GM19438 (cell line): ENCODE data around the gene MPPED2.

Experiments
- ATAC-seq: cut with Tn5 transposase; IDR thresholded peaks from one replicate; pipeline ENCODE4 v1.9.1; 2021; ENCODE audit warnings: low read depth; ENCODE audit not compliant: unreplicated experiment

MPPED2 gene

DNA sequence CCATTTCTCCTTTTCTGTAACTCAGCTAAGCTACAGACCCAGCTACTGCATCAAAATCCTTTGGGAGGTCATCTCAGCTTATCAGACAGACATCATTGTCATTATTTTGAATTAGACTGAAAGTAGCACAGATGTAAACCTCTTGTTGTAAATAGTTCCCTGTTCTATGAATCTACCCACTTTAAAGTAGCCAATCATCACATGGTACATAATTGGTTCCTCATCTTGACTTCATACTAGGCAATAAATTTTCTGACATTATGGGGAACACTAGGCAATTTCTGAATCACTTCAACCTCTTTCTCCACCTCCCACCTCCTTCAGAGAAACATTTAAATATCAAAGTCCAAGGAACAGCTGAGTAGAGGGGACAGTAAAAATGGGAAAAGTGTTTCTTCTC is 47.9 kb downstream of the MPPED2 start:
- no peak for ATAC-seq

DNA sequence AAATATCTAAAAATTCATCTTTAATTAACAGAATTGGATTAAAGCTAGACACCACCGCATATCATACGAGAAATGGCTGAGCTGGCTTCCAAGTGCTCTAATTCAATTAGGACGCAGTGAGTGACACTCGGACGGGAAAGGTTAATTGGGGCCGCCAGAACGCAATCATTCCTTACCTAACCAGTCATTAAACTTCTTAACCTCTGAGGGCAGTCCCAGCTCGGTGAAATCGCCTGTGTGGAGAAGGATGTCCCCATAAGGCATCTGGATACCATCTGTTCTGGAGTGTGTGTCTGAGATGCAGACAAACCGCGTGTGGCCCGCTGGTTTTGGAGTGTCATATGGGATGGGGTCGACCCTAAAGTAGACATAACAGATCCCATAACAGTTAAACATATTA is 50.3 kb downstream of the MPPED2 start:
- ATAC-seq: no peak

DNA sequence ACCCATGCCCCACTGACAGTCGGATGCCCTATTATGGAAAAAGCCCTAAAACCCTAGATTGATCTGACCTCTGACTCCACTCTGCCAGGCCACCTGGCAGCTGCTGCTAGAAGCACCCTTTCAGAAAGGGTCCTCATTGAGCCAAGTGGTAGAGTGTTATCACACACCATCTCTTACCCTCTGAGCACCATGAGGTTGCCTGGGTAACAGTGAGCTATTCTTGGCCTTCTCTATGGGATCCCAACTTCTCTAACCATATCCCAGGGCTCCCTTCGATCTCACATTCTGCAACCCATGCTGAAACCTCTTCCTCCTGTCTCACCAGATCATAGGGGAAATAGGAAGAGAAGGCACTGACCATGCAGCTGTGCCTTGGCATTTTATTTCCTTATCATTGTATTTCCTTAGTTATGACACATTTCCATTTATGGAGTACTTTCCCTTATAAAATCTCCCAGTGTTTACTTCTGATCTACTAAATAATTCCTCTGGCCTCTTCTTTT is 52.7 kb downstream of the MPPED2 start:
- ATAC-seq: no peak

- no peak for ATAC-seq
These were observed 58.6 kb downstream of the MPPED2 start for GRCh38 chr11:30527566-30527965.

- ATAC-seq: no peak
These were observed 59.6 kb downstream of the MPPED2 start for GRCh38 chr11:30526558-30526957.

DNA sequence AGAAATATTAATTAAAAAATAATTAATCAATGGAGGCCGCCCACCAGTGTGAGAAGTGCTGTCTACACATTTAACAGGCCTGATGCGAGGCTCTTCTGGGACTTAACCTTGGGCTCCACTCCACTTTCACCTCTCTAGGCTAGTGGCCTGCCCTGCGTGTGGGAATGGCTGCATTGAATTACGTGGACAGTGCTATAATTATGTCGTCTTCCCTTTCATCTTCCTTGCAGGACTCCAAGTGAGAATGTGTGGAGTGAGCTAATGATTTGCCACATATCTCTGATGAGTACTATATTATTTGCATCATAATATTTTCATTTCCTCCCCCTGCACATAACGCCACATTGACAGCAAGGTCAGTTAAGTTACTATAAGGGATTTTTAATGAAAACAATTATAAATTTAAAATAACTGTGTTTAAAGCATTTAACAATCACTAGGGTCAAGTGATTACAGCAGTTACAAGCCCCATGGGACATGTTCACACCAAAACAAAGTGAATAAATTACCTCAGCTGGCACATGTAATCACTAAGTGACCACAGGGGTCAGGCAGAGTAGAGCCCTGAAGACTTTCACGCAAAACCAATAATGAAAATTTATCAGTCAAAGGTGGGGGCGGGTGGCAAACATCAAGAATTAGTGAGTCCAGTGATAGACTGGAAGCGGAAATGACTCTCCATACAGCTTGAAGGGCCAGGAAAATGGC is 63.5 kb downstream of the MPPED2 start:
- no peak for ATAC-seq

- no peak for ATAC-seq
These were observed 64.7 kb downstream of the MPPED2 start for GRCh38 chr11:30521297-30522071.

DNA sequence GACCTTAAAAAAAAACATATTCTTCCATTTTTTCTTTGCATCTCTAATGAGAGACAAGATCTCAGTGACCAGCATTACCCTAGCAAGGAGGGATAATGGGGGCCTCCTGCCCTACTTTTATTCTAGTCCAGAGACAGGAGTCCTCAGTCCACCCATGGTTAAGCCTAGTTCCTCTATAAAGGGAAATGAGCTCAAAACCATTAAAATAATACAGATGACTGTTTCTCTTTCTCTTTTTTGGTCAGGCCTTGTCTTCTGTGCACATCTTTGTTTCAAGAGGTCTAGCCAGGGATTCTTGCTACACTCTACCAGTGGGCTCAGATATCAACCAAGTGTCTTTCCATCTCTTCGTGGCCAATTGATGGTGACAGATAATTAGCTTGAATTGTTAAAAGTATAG is 73.1 kb downstream of the MPPED2 start:
- no peak for ATAC-seq

DNA sequence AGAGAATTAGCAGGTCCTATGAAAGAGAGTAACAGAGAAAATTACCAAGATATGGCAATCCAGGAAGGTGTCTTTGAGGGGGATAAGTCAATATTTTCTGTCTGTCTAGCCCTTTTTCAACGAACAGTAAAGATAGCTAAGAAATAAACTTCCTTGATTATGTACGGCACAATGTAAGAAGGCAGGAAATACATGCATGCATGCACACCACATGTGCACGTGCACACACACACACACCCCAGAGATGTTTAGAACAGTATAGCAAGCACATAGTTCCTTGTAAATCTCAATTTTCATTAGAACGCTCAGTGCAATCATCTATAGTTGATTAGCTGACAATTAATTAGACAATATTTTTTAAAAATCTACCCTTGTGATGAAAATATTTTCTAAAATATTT is 74.7 kb downstream of the MPPED2 start:
- no peak for ATAC-seq

GRCh38 chr11:30510750-30511149 is 75.4 kb downstream of the MPPED2 start:
- no peak for ATAC-seq

DNA sequence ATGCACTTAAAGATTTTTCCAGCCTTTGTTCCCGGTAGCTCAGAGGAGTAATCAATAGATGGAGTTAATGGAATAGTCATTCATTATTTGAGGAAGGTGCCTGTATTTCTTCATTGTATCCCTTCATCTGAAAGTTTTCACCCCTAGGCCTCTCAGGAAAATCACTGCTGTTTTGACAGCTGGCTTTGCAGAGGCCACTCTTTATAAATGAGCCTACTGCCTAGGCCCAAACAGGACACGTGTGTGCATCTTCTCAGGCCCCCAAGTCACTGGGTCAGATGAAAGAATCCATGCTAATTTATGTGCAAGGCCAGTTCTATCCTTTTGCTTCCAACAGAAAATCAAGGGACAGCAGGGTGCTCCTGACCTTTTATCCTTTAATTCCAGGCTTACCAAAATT is 76.8 kb downstream of the MPPED2 start:
- no peak for ATAC-seq

DNA sequence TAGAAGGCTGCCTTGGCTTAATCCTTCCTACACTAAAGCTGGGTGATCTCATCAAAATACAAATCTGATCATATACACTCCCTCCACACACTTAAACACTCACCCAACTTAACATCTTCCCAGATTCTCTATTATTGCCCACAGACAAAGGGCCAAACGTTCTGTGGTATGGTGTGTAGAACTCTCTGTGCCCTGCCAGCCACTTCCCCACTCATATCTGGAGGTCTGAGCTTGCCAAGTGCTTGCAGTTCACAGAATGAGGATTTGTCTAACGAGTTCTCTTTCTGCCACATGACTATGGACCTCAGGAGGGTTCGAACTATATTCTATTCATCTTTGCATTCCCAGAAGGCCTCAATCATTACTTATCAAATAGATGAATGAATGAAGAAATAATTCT is 77.6 kb downstream of the MPPED2 start:
- ATAC-seq: no peak

DNA sequence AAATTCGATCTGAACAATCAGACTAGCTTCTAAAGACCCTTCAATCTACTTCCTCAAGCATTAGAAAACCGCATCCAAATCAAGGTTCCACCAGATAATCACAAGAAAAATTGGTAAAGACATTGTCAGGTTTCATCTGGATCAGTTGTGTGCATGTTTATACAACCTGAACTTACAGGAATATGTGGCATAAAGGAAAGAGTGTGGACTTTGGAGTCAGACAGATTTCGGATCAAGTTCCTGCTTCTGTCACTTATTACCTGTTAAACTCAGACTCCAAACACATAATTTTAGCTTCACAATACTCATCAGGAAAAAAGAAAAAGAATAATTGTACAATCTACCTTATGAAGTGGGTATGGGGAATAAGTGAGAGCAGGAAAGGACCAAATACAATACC is 80.5 kb downstream of the MPPED2 start:
- ATAC-seq: no peak

DNA sequence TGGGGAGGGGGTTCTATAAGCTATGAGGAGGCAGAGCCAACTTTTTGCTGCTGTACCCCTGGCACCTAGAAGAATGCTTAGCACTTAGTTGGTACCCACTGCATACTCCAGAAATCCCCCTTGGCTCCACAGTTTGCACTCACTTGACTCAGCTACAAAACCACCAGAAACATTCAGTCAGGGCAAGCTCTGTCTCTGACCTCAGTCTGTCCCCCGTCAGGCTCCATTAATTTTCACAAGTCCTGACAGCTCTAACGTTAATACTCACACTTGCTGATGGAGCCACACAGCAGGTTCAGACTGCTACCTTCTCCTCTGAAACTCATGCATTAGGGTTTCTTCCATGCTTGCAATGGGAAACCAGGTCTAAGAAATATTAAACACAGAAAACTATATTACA is 81.7 kb downstream of the MPPED2 start:
- ATAC-seq: no peak

DNA sequence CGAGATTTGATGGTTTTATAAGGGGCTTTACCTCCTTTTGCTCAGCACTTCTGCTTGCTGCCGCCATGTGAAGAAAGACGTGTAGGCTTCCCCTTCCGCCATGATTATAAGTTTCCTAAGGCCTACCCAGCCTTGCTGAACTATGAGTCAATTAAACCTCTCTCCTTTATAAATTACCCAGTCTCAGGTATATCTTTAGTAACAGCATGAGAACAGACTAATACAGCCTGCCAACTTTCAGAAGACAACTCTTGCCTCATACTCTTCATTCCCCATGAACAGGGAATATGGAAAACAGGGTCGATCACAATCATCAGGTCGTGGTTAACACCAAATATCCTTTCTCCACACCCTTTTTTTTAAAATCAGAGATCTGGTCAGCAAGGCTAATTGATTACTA is 83.0 kb downstream of the MPPED2 start:
- no peak for ATAC-seq

- ATAC-seq: no peak
These were observed 83.8 kb downstream of the MPPED2 start for GRCh38 chr11:30502305-30502704.

- ATAC-seq: no peak
These were observed 84.4 kb downstream of the MPPED2 start for GRCh38 chr11:30501744-30502143.

DNA sequence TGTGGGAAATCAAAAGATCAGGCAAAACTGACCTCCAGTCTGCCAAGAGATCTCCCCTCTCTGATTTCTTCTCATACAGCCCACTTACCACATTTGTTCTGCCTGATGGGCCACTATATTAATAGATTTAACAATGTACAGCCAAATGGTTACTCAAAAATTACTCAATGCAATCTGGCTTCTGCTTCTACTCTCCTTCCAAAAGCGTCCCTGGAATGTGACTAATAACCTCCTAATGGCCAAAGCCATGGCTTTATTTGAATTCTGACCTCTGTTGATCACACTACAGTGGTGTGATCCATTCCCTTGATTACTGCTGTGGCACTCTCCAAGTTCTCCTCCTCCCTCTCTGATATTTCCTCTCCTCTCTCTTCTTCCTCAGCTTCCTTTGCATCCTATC is 86.2 kb downstream of the MPPED2 start:
- no peak for ATAC-seq

DNA sequence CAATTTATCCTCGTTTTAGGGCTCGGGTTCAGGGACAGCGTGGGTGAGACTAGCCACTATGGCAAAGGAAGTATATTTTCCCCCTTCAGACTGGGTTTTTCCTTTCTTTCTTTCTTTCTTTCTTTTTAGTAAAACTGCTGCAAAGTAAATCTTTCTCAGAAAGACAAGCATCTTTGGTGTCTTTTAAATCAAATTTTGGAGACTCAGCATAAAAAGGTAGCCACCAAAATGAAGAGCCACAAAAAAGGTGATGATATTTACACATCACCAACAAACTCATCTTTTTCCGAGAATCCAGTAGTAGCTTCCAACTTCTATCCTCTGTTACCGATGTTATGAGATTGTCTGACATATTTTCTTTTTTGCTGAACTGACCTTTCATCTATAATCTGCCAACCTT is 88.6 kb downstream of the MPPED2 start:
- no peak for ATAC-seq

- no peak for ATAC-seq
These were observed 89.2 kb downstream of the MPPED2 start for GRCh38 chr11:30496935-30497334.

GRCh38 chr11:30495437-30495836 is 90.7 kb downstream of the MPPED2 start:
- no peak for ATAC-seq

GRCh38 chr11:30489511-30489910 is 96.6 kb downstream of the MPPED2 start:
- no peak for ATAC-seq
